ENCODE results near the gene SELP.
A peak's percentile ranks its signal among the peaks of the same experiment; 100 is the strongest.
"Not testable (repeated sequence)": the region's sequence is repeated elsewhere in the genome, so short reads cannot be mapped to it uniquely, and the experiment has no call there.

The SELP gene

DNA sequence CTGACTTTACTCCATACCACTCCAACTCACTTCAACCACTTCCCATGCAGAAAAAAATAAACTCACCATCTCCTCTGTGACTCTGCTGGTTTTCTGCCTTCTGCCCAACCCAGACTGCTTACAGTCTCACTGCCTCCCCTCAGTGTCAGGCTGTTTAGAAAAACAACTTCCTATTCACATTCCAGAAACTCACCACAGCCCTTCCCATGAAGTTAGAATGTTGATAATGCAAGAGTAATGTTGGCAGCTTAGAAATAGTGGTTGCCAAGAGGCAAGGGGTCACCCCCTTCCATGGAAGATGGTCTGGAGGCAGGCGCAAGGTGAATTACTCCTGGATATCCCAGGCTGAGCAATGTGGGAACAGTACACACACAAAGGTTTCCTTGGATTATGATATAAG, at the start of gene SELP:
Gene SELP, minus strand, starts transcription at position 119 of the 400 bp plus-strand sequence. Its CDS starts 50 bp downstream, at position 69.
- FAIRE-seq = no peak
- no peak for DNase-seq (ENCODE audit: insufficient read length, low spot score)

DNA sequence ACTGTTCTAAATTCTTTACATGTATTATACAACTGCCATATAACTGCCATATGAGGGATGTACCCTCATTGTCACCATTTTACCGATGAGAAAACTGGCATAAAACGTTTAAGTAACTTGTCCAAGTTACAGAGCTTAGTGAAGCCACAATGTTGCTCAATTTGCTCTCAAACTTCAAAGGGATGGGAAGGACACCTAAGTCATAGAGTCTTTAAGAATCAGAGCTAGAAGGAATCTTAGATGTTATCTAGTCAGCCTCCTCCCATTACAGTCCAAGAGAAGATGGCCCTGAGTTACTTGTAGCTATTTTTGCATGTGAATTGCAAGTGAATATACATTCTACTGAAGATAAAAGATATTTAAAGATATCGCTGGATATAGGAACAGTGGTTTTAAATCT, 49.8 kb upstream of the SELP start:
- FAIRE-seq (peak; percentile 18), DNase-seq (ENCODE audit: insufficient read length, low spot score) (no peak)

DNA sequence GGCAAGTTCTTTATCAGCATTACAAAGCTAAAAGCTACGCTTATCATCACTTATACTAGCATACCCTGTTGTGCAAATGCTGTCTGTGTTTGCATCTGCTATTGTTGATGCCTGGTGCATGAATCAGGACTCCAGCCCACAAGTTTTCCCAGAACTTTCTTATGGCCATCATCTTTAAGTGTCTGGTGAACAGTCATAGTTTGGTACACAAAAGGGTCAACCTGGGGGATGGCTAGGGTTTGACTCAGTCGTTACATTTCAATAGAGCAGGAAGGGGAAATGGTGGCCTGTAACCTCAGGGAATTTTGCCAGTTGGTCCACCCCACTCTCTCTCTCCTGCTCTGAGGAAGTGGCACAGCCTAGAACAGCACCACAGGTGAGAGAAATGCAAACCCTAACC, 46.1 kb upstream of the SELP start:
- no peak for DNase-seq (ENCODE audit: insufficient read length, low spot score)
- peak; percentile 59 for FAIRE-seq

DNA sequence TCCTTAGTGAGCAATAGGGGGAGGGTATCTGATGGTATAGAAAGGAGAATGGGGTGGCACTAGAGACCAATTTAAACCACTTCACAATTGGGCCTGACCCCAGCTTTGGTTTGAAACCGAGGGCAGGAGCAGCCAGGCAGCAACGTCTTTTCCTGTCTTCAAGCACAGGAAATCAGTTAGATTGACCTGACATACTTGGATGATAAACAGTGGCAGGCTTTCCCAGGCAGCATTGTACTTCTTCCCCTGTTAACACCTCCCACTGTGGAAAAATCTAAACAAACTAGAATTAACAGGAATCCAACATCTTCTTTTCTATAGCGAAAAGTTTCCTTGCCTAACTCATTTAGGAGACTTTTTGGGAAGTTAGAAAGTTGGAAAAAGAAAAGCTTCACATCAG, 40.9 kb upstream of the SELP start:
- FAIRE-seq (no peak), DNase-seq (ENCODE audit: insufficient read length, low spot score) (no peak)

DNA sequence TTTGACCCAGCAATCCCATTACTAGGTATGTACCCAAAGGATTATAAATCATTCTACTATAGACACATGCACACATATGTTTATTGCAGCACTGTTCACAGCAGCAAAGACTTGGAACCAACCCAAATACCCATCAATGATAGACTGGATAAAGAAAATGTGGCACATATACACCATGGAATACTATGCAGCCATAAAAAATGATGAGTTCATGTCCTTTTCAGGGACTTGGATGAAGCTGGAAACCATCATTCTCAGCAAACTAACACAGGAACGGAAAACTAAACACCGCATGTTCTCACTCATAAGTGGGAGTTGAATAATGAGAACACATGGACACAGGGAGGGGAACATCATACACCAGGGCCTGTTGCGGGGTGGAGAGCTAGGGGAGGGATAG, 40.3 kb upstream of the SELP start:
- not testable (repeated sequence) for DNase-seq (ENCODE audit: insufficient read length, low spot score); FAIRE-seq

DNA sequence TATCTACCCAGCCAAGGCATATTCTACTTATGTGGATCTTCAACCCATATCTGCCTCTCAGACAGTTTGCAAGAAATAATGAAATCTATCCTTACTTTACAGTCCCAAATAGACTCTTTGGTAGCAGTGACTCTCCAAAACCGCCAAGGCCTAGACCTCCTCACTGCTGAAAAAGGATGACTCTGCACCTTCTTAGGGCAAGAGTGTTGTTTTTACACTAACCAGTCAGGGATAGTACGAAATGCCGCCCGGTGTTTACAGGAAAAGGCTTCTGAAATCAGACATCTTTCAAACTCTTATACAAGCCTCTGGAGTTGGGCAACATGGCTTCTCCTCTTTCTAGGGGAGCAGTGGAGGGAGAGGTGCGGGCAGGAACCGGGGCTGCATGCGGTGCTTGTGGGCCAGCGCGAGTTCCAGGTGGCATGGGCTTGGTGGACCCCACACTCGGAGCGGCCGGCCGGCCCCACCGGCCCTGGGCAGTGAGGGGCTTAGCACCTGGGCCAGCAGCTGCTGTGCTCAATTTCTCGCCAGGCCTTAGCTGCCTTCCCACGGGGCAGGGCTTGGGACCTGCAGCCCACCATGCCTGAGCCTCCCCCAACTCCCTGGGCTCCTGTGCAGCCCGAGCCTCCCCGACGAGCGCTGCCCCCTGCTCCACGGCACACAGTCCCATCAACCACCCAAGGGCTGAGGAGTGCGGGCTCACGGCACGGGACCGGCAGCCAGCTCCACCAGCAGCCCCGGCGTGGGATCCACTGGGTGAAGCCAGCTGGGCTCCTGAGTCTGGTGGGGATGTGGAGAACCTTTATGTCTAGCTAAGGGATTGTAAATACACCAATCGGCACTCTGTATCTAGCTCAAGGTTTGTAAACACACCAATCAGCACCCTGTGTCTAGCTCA, 38.0 kb upstream of the SELP start:
- not testable (repeated sequence) for FAIRE-seq; DNase-seq (ENCODE audit: insufficient read length, low spot score)

DNA sequence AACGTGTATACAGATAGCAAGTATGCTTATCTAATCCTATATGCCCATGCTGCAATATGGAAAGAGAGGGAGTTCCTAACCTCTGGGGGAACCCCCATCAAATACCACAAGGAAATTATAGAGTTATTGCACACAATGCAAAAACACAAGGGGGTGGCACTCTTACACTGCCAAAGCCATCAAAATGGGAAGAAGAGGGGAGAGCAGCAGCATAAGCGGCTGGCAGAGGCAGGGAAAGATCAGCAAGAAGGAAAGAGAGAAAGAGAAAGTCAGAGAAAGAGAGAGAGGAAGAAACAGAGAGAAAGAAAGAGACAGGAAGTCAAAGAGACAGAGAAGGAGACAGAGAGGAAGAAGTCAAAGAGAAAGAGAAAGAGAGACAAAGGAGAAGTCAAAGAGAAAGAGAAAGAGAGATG, 37.3 kb upstream of the SELP start:
- FAIRE-seq = peak; percentile 8
- DNase-seq (ENCODE audit: insufficient read length, low spot score) = not testable (repeated sequence)

DNA sequence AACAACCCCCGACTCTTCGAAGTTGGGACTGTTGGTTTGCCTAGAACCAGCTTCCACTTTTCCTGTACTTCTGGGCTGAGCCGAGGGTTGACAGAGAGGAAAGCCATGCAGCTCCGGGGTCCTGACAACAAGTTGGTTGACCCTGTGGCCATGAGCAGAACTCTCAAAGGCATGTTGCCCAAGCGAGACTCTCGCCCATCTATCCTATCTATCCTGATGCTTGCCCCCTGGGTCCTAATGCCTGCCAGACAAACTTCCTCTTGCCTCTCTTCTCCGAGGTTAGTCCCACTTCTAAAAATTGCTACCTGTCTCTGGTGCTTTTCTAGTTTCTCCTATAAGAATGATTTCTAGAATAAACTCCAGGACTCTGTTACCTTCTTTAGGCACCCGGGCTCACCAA, 32.8 kb upstream of the SELP start:
- FAIRE-seq; DNase-seq (ENCODE audit: insufficient read length, low spot score): not testable (repeated sequence)

DNA sequence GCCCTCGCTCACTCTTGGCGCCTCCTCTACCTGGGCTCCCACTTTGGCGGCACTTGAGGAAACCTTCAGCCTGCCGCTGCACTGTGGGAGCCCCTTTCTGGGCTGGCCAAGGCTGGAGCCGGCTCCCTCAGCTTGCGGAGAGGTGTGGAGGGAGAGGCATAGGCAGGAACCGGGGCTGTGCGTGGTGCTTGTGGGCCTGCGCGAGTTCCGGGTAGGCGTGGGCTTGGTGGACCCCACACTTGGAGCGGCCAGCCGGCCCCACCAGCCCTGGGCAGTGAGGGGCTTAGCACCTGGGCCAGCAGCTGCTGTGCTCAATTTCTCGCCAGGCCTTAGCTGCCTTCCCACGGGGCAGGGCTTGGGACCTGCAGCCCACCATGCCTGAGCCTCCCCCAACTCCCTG, 31.1 kb upstream of the SELP start:
- FAIRE-seq = not testable (repeated sequence)

DNA sequence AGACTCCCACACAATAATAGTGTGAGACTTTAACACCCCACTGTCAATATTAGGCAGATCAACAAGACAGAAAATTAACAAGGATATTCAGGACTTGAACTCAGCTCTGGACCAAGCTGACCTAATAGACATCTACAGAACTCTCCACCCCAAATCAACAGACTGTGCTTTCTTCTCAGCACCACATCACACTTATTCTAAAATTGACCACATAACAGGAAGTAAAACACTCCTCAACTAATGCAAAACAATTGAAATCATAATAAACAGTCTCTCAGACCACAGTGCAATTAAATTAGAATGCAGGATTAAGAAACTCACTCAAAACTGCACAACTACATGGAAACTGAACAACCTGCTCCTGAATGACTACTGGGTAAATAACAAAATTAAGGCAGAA, 28.9 kb upstream of the SELP start:
- not testable (repeated sequence) for FAIRE-seq; DNase-seq (ENCODE audit: insufficient read length, low spot score)

More for the DNA sequence above, 31.1 kb upstream of the SELP start:
- not testable (repeated sequence) for DNase-seq (ENCODE audit: insufficient read length, low spot score)

DNA sequence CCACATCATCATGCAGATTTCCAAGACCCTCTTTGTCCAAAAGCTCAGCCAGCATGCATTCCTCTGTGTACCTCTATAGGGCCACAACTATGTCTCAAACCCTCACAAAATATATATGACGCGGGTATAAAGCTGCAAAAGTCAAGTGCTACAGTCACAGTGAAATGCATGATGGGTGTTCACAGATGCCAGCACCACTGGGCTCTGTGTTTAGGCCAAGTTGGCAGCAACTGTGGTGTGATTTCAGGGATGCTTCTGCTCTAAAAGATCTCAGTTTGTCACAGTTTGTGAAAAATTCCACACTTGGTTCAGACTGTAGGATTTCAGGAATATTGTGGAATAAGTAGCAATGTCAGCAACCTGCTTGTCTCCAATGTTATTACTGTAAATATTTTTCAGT, 23.9 kb upstream of the SELP start:
- DNase-seq (ENCODE audit: insufficient read length, low spot score) = no peak
- FAIRE-seq = no peak

DNA sequence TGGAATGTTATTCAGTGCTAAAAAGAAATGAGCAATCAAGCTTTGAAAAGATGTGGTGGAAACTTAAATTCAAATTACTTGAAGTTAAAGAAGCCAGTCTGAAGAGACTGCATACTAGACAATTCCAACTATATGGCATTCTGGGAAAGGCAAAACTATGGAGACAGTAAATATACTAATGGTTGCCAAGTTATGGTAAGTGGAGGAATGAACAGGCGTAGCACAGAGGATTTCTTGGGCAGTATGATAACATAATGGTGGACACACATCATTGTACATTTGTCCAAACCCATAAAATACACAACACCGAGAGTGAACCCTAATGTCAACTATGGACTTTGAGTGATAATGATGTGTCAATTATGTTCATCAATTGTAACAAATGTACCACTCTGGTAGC, 21.1 kb upstream of the SELP start:
- DNase-seq (ENCODE audit: insufficient read length, low spot score) = no peak
- FAIRE-seq = no peak

DNA sequence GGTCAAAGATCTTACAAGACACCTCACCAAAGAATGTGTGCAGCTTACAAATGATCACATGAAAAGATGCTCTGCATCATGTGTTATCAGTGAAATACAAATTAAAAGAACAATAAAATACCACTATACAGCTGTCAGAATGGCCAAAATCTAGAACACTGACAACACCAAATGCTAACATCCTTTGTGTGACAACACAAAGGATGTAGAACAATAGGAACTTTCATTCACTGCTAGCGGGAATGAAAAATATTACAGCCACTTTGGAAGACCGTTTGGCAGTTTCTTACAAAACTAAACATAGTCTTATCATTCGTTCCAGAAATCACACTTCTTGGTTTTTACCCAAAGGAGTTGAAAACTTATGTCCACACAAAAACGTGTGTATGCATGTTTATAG, 20.6 kb upstream of the SELP start:
- no peak for DNase-seq (ENCODE audit: insufficient read length, low spot score)

DNA sequence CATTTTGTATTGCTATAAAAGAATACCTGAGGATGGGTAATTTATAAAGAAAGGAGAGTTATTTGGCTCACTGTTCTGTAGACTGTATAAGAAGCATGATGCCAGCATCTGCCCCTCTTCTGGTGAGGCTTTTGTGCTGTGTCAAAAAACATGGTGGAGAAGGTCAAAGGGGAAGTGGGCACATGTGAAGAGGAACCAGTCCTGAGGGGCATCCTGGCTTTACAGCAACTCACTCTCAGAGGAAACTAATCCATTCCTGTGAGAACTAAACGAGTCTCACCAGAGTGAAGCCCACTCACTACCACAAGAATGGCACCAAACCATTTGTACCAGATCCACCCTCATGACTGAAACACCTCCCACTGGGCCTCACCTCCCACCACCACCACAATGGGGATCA, 18.8 kb upstream of the SELP start:
- DNase-seq (ENCODE audit: insufficient read length, low spot score) (no peak), FAIRE-seq (peak; percentile 31)

More for the DNA sequence above, 20.6 kb upstream of the SELP start:
- FAIRE-seq = no peak

DNA sequence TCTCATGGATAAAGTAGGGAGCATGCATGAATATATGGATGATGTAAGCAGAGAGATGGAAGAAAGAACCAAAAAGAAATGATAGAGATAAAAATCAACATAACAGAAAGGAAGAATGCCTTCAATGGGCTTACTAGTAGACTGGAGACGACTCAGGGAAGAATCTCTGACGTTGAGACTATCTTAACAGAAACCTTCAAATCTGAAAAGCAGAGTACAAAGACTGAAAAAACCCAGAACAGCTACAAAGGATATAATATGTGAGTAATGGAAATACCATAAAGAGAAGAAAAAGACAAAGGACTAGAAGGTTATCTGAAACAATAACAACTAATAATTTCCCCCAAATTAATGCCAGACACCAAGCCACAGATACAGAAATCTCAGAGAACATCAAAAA, 18.3 kb upstream of the SELP start:
- no peak for FAIRE-seq
- no peak for DNase-seq (ENCODE audit: insufficient read length, low spot score)

DNA sequence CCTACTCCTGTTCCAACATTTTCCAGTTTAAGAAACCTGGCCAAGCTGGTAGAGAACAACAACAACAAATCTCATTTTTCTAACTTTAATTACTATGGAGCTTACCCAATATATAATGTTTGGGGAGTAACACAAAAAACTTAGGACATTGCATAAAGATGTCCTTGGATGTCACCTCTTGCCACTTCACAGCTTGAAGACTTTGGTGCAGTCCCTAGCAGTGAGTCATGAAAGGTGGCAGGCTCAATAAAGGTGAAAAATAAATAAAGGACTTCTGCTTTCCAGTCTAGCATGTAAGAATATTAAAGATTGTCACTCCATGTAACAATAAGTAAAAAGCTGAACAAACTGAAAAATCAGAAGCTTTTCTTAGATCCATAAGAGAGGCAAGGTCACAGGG, 17.6 kb upstream of the SELP start:
- no peak for FAIRE-seq
- DNase-seq (ENCODE audit: insufficient read length, low spot score) = no peak

DNA sequence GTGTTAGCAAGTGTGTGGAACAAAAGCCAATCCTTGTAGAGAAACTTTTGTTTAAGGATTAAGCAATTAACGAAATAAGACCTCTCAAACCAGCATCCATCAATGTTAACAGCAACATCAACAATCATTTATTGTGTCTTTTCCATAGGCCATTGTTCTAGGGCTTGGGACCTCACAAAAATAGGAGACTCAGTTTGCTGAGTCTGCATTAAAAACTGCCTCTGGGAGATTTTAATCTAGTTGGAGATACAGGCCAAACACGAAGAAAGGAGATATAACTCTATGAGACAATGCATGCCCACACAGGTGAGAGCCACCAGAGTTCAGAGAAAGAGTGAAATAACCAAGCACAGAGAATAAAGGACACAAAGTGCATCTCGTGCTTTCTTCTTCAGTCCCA, 14.4 kb upstream of the SELP start:
- FAIRE-seq (no peak), DNase-seq (ENCODE audit: insufficient read length, low spot score) (no peak)

DNA sequence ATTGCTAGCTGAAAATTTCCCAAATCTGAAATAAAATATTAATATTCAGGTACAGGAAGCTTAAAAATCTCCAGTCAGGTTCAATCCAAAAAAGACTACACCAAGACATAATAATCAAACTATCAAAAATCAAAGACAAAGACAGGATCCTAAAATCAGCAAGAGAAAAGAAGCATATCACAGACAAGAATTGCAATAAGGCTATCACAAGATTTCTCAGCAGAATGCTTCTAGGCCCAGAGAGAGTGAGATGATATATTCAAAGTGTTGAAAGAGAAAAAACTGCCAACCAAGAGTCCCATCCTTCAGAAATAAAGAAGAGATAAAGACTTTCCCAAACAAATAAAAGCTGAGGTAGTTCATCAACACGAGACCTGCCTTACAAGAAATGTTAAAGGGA, 5.0 kb upstream of the SELP start:
- FAIRE-seq = no peak

DNA sequence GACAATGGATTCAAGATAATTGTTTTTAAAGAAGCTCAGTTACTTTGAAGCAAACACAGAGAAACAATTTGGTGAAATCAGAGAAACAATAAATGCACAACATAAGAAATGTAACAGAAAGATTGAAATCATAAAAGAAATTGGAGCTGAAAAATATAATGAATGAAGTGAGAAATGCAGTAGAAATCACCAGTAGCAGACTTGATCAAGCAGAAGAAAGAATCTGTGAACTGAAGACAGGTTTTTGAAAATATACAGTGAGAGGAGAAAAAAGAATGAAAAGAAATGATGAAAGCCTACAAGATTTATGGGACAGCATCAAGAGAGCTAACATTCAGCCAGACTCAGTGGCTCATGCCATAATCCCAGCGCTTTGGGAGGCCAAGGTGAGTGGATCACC, 4.2 kb upstream of the SELP start:
- no peak for DNase-seq (ENCODE audit: insufficient read length, low spot score)
- no peak for FAIRE-seq

More for the DNA sequence above, 5.0 kb upstream of the SELP start:
- DNase-seq (ENCODE audit: insufficient read length, low spot score) = no peak

DNA sequence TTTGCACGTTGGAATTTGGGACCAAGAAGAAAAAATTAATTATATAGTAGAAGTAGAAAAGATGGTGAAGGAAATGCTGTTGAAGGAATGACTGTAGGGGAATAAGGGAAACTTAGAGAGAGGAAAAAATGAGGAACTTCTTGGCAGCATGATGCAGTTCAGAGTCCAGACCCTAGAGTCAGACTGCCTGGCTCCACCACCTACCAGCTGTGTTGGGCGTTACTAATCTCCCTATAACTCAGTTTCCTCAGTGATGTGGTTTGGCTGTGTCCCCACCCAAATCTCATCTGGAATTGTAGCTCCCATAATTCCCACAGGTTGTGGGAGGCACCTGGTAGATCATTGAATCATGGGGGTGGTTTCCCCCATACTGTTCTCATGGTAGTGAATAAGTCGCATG, 1.3 kb upstream of the SELP start:
- DNase-seq (ENCODE audit: insufficient read length, low spot score) = no peak
- no peak for FAIRE-seq

DNA sequence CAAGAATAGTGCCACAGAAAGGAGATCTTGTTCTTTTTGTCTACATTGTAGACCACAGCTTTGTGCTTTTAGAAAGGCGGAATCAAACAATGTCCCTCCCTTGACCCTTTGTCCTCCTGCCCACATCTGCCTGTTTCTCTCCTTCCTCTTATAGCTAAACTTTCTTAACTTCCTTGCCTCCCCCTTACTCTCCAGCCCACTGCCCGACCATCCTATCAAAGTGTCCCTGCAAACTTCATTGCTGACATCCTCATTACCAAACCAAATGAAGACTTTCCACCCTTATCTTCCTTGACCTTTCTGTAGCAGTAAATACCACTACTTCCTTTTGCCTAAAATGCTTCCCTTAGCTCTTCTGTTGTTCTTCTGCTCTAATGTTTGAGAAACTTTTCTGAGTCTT, 5.0 kb downstream of the SELP start:
- FAIRE-seq = no peak
- DNase-seq (ENCODE audit: insufficient read length, low spot score) = no peak

DNA sequence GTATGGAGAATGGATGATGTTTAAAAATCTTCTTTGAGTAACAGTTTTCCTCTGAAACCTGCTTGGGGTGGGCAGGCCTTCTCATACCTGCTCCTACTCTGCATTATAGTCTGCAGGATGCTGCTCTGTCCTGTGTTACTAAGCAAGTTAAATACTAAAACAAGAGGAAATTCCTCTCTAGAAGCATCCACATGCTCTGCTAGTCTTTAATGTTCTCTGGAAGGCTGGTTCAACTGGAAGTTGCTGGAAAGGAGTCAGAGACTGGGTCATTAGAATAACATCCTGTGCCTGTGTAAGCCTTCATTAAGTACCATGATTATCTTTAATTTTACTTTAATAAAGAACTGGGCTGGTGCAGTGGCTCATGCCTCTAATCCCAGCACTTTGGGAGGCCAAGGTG, 5.8 kb downstream of the SELP start:
- FAIRE-seq = no peak
- DNase-seq (ENCODE audit: insufficient read length, low spot score) = no peak
